K562 (cell line): ENCODE results near the gene ICAM3. TPM values are rescaled to one million over a fixed set of nuclear protein-coding genes. Genes with fewer than 3 reads are reported as not detected.
A peak's percentile ranks its signal among the peaks of the same experiment; 100 is the strongest.

Experiments used
- ATF3 ChIP-seq, 2 experiments: fragments of 450-650 bp in 1 of 2; sonication (generic) in 1 of 2; formaldehyde crosslinking in 1 of 2; IDR thresholded peaks in 1 of 2; conservative IDR thresholded peaks in 1 of 2; 2 replicates each; pipeline versions ENCODE4 v1.6.1 to v1.8.1; 2016 to 2023; ENCODE audit warnings: mild to moderate bottlenecking in 2 of 2, moderate library complexity in 2 of 2, inconsistent platforms in 1 of 2, missing genetic modification reagents in 1 of 2
- CBX5 ChIP-seq: IDR thresholded peaks from 2 replicates; pipeline ENCODE4 v1.6.1; 2014; ENCODE audit warnings: low read depth, borderline replicate concordance
- DDX20 ChIP-seq: fragments of 450-650 bp; IDR thresholded peaks from 2 replicates; pipeline ENCODE4 v1.6.1; 2016; ENCODE audit warnings: missing genetic modification characterization, low read depth, mild to moderate bottlenecking, missing compliant biosample characterization, moderate library complexity
- FOXA3 ChIP-seq, 2 experiments: fragments of 450-650 bp in 1 of 2; sonication (generic) in 1 of 2; formaldehyde crosslinking; IDR thresholded peaks in 1 of 2; conservative IDR thresholded peaks in 1 of 2; 2 replicates each; pipeline versions ENCODE4 v1.4.0 to v1.8.0; 2020 to 2022; ENCODE audit warnings: mild to moderate bottlenecking in 2 of 2, missing genetic modification reagents in 1 of 2
- HBP1 ChIP-seq: fragments of 450-650 bp; formaldehyde crosslinking; IDR thresholded peaks from 2 replicates; pipeline ENCODE4 v1.4.0; 2022; ENCODE audit warnings: missing genetic modification characterization
- HDAC2 ChIP-seq: fragments of 450-650 bp; IDR thresholded peaks from 2 replicates; pipeline ENCODE4 v1.6.1; 2016; ENCODE audit warnings: mild to moderate bottlenecking
- MTA1 ChIP-seq: fragments of 450-650 bp; IDR thresholded peaks from 2 replicates; pipeline ENCODE4 v1.6.1; 2017; ENCODE audit warnings: borderline replicate concordance
- RHOXF2B ChIP-seq: fragments of 250-450 bp; sonication (Bioruptor Pico); conservative IDR thresholded peaks from 2 replicates; pipeline ENCODE4 v1.5.1; 2021
- TSC22D4 ChIP-seq: fragments of 450-650 bp; IDR thresholded peaks from 2 replicates; pipeline ENCODE4 v1.6.1; 2016; ENCODE audit warnings: missing genetic modification characterization, missing biosample characterization, control low read depth
- ZBTB17 ChIP-seq: fragments of 450-650 bp; formaldehyde crosslinking; IDR thresholded peaks from 2 replicates; pipeline ENCODE4 v1.4.0; 2020; ENCODE audit warnings: mild to moderate bottlenecking
- ZNF140 ChIP-seq: fragments of 250-450 bp; sonication (Bioruptor Pico); IDR thresholded peaks from 2 replicates; pipeline ENCODE4 v1.8.0; 2021; ENCODE audit warnings: moderate library complexity, mild to moderate bottlenecking, inconsistent platforms
- ZNF408 ChIP-seq: fragments of 250-450 bp; sonication (Bioruptor Pico); IDR thresholded peaks from 2 replicates; pipeline ENCODE4 v1.4.0; 2020; ENCODE audit warnings: low read depth, mild to moderate bottlenecking, moderate library complexity
- polyA plus RNA-seq, 8 experiments: library from polyadenylated mRNA; depleted of rRNA in 4 of 8; stranded (reverse) in 5 of 8; unstranded in 3 of 8; fragments of >200 nt; fragmentation: Nextera tagmentation in 2 of 8; fragmentation: Illumina TruSeq in 1 of 8; extraction: Ambion mirVana in 2 of 8; extraction: Trizol in 1 of 8; gene quantifications; 2 replicates each; pipeline versions ENCODE4 v1.2.1 to v1.2.3, GENCODE V29; 2011 to 2014; ENCODE audit warnings: inconsistent platforms in 1 of 8, missing spikeins in 1 of 8
- total RNA-seq, 7 experiments: library from RNA; depleted of rRNA in 6 of 7; stranded (reverse); fragments of >200 nt in 6 of 7; fragmentation: Illumina TruSeq in 2 of 7; extraction: Trizol in 2 of 7; gene quantifications; 2 replicates each; pipeline versions ENCODE4 v1.2.1 to v1.2.3, GENCODE V29; 2011 to 2021; ENCODE audit warnings: low replicate concordance in 1 of 7
- TF ChIP-seq, protein P1 (sequence below): sonication (generic); formaldehyde crosslinking; IDR thresholded peaks from 2 replicates; pipeline ENCODE4 v1.8.0; 2023; ENCODE audit warnings: missing genetic modification reagents, mild to moderate bottlenecking, borderline replicate concordance
- TF ChIP-seq, protein P2 (sequence below), 2 experiments: IDR thresholded peaks; 2 replicates each; pipeline ENCODE4 v1.6.1; 2011; ENCODE audit warnings: borderline replicate concordance in 1 of 2, control low read depth in 1 of 2, low read depth in 1 of 2, low read length in 1 of 2, mild to moderate bottlenecking in 1 of 2, mixed read lengths in 1 of 2, moderate library complexity in 1 of 2; ENCODE audit not compliant: insufficient read depth in 1 of 2, insufficient read length in 1 of 2, poor library complexity in 1 of 2, severe bottlenecking in 1 of 2; ENCODE audit errors: extremely low read depth in 1 of 2
- TF ChIP-seq, protein P3 (sequence below): fragments of 450-650 bp; formaldehyde crosslinking; IDR thresholded peaks from 2 replicates; pipeline ENCODE4 v1.4.0; 2020; ENCODE audit warnings: mild to moderate bottlenecking, moderate library complexity

Gene ICAM3
- total and polyA plus RNA-seq, 9 of the 15 experiments (the other 6 are each of a cell fraction or from before 2014, with no cell fraction given): 6.5 to 39.5 (median 24.2) TPM

- TF ChIP-seq, protein P1, sequence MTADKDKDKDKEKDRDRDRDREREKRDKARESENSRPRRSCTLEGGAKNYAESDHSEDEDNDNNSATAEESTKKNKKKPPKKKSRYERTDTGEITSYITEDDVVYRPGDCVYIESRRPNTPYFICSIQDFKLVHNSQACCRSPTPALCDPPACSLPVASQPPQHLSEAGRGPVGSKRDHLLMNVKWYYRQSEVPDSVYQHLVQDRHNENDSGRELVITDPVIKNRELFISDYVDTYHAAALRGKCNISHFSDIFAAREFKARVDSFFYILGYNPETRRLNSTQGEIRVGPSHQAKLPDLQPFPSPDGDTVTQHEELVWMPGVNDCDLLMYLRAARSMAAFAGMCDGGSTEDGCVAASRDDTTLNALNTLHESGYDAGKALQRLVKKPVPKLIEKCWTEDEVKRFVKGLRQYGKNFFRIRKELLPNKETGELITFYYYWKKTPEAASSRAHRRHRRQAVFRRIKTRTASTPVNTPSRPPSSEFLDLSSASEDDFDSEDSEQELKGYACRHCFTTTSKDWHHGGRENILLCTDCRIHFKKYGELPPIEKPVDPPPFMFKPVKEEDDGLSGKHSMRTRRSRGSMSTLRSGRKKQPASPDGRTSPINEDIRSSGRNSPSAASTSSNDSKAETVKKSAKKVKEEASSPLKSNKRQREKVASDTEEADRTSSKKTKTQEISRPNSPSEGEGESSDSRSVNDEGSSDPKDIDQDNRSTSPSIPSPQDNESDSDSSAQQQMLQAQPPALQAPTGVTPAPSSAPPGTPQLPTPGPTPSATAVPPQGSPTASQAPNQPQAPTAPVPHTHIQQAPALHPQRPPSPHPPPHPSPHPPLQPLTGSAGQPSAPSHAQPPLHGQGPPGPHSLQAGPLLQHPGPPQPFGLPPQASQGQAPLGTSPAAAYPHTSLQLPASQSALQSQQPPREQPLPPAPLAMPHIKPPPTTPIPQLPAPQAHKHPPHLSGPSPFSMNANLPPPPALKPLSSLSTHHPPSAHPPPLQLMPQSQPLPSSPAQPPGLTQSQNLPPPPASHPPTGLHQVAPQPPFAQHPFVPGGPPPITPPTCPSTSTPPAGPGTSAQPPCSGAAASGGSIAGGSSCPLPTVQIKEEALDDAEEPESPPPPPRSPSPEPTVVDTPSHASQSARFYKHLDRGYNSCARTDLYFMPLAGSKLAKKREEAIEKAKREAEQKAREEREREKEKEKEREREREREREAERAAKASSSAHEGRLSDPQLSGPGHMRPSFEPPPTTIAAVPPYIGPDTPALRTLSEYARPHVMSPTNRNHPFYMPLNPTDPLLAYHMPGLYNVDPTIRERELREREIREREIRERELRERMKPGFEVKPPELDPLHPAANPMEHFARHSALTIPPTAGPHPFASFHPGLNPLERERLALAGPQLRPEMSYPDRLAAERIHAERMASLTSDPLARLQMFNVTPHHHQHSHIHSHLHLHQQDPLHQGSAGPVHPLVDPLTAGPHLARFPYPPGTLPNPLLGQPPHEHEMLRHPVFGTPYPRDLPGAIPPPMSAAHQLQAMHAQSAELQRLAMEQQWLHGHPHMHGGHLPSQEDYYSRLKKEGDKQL (CRISPR knock-in tag): no peak
- 0 out of 2 replicates have a peak, but pooled peaks have one; percentile 22 for TF ChIP-seq HBP1 (CRISPR knock-in tag)
- TF ChIP-seq MTA1: no peak
- peak; percentile 66 for TF ChIP-seq ATF3 (IDR thresholded peaks at IDR 0.05)
- no peak for TF ChIP-seq ATF3 (CRISPR knock-in tag; conservative IDR thresholded peaks at IDR 0.05)
- TF ChIP-seq ZNF408 (CRISPR knock-in tag): no peak
- TF ChIP-seq HDAC2: peak; percentile 95
- no peak for TF ChIP-seq TSC22D4 (tag)
- peak; percentile 73; the same call in 1 of the 2 replicates for TF ChIP-seq ZBTB17
- TF ChIP-seq, protein P2, sequence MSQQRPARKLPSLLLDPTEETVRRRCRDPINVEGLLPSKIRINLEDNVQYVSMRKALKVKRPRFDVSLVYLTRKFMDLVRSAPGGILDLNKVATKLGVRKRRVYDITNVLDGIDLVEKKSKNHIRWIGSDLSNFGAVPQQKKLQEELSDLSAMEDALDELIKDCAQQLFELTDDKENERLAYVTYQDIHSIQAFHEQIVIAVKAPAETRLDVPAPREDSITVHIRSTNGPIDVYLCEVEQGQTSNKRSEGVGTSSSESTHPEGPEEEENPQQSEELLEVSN (IDR thresholded peaks at IDR 0.05; ENCODE audit: borderline replicate concordance in 1 of 2, extremely low read depth in 1 of 2, insufficient read depth in 1 of 2, insufficient read length in 1 of 2, low read depth in 1 of 2, low read length in 1 of 2, poor library complexity in 1 of 2, severe bottlenecking in 1 of 2): peak; percentile 42 to 52
- no peak for TF ChIP-seq RHOXF2B (CRISPR knock-in tag)
- TF ChIP-seq DDX20 (tag): no peak
- no peak for TF ChIP-seq ZNF140 (CRISPR knock-in tag)
- TF ChIP-seq, protein P3, sequence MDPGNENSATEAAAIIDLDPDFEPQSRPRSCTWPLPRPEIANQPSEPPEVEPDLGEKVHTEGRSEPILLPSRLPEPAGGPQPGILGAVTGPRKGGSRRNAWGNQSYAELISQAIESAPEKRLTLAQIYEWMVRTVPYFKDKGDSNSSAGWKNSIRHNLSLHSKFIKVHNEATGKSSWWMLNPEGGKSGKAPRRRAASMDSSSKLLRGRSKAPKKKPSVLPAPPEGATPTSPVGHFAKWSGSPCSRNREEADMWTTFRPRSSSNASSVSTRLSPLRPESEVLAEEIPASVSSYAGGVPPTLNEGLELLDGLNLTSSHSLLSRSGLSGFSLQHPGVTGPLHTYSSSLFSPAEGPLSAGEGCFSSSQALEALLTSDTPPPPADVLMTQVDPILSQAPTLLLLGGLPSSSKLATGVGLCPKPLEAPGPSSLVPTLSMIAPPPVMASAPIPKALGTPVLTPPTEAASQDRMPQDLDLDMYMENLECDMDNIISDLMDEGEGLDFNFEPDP: no peak
- no peak for TF ChIP-seq CBX5
- TF ChIP-seq FOXA3 (CRISPR knock-in tag; conservative IDR thresholded peaks at IDR 0.05 in 1 of 2, IDR thresholded peaks at IDR 0.05 in 1 of 2): no peak
Observed at GRCh38 chr19:10315335-10316214, 23.8 kb downstream of the ICAM3 start, which contains the start of gene FDX2 (continued).
